Duodenal mucosa (tissue), 2 donors: Measurements from ENCODE around the gene FBN1.

Source experiments
- H3K27ac ChIP-seq: one replicate; pipeline ENCODE4 v1.7.0; 2013; ENCODE audit warnings: low read depth, low read length
- H3K27me3 ChIP-seq, 2 donors: one replicate each; pipeline ENCODE4 v1.7.0; 2013; ENCODE audit warnings: low read length in 2 of 2, control low read depth in 1 of 2; ENCODE audit not compliant: insufficient read depth in 2 of 2, control insufficient read depth in 1 of 2
- H3K36me3 ChIP-seq, 2 donors: one replicate each; pipeline ENCODE4 v1.7.0; 2013; ENCODE audit warnings: low read length in 2 of 2, control low read depth in 1 of 2; ENCODE audit not compliant: insufficient read depth in 2 of 2, control insufficient read depth in 1 of 2
- H3K4me1 ChIP-seq, 2 donors: one replicate each; pipeline ENCODE4 v1.7.0; 2013; ENCODE audit warnings: low read length in 2 of 2, control low read depth in 1 of 2; ENCODE audit not compliant: insufficient read depth in 2 of 2, control insufficient read depth in 1 of 2
- H3K4me3 ChIP-seq, 2 donors: one replicate each; pipeline ENCODE4 v1.7.0; 2013; ENCODE audit warnings: low read length in 2 of 2, low read depth in 1 of 2
- H3K9ac ChIP-seq, 2 donors: one replicate each; pipeline ENCODE4 v1.7.0; 2013; ENCODE audit warnings: low read length in 2 of 2, low read depth in 1 of 2
- H3K9me3 ChIP-seq, 2 donors: one replicate each; pipeline ENCODE4 v1.7.0; 2013; ENCODE audit warnings: low read length in 2 of 2, control low read depth in 1 of 2; ENCODE audit not compliant: control insufficient read depth in 1 of 2

The FBN1 gene

DNA sequence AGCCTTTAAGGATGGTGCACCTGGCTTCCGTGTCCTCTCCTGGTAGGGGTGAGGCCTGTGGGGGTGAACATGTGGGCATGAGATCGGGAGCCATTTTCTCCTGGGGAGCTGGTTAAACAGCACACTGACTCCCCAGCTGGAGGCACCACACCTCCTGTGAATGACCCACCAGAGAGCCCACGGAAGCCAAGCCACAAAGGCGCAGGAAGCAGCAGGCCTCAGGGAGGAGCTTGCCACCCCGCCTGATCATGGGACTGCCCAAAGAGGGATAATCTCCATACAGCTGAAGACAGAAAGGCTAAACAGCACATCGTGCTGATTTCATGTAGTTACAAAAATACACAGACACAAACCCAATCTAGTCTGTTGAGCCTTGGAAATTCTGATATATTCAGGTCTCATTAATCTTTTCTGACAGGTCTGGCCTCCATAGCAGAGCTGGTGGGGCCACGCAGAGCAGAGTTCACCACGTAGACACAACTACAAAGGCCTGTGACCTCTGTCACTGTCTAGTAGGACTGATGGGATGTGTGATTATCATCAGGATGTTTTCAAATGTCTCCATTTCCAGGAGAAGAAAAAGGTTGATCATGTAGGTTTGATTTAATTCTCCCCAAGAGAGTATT is 239.1 kb downstream of the FBN1 start:
- H3K9ac ChIP-seq: no peak overlapping the region
- peaks cover 0 to 6% of the 10 kb centered on the region in 2 donors for H3K4me1 ChIP-seq
- no peak overlapping the region for H3K27ac ChIP-seq
- H3K4me3 ChIP-seq: no peak overlapping the region
- no peaks in the 10 kb centered on the region for H3K9me3 ChIP-seq
- H3K36me3 ChIP-seq: no peaks in the 10 kb centered on the region
- no peaks in the 10 kb centered on the region for H3K27me3 ChIP-seq

DNA sequence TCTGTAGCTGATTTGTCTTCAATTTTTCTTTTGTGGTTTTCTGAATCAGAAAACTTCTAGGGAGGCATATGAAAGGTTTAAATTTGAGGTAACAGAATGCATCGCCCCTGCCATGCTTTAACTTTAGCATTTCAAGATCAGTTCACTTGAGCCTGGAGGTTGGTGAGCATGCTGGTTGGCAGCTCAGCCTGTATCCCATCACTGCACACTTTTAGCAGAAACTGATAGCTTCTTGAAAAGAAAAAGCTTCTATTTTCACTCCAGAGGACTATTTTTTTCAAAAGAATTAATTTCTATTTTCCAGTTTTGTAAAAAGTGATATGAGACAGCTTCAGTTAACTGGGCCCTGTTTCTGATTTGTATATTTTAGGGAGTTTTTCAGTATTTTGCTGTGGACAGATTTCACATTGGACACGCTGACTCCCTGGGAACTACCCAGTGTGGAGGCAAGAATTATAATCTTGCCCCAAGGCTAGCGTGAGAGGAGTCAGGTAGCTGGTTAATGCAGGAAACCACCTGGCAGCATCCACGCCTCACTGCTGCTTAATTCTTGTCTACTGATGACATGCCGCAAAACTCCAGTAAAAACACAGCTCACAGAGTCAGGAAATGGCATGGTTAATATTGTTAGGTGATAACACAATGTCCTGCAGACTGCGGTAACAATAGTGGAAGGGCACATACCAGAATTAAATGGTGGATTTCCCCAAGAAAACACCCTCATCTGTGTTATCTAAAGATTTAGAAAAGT is 242.9 kb downstream of the FBN1 start:
- Histone ChIP-seq H3K9ac (no peak overlapping the region), H3K4me3 (no peak overlapping the region), H3K9me3 (no peaks in the 10 kb centered on the region), H3K27ac (no peak overlapping the region), H3K4me1 (no peaks in the 10 kb centered on the region), H3K36me3 (no peaks in the 10 kb centered on the region), H3K27me3 (no peaks in the 10 kb centered on the region)

DNA sequence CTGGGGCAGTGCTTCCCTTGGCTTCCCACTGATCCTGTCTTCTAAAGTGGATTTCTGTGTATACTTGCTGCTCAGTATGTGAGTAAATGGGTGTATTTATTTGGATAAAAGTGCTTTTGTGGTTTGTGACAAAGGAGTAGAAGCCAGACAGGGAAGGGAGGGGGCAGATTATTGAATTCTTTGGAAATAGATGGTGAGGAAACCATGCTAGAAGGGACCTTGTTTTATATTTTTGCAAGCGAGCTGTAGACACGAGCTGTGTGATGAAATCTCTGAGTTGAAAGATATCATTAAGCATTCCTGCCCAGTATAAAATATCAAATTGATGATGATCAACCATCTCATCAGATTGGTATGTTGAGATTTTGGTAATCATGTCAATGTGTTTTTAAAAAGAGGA is 245.4 kb downstream of the FBN1 start:
- Histone ChIP-seq H3K9ac (no peak overlapping the region), H3K27ac (no peak overlapping the region), H3K36me3 (no peaks in the 10 kb centered on the region), H3K4me1 (no peaks in the 10 kb centered on the region), H3K27me3 (no peaks in the 10 kb centered on the region), H3K9me3 (no peaks in the 10 kb centered on the region), H3K4me3 (no peak overlapping the region)

DNA sequence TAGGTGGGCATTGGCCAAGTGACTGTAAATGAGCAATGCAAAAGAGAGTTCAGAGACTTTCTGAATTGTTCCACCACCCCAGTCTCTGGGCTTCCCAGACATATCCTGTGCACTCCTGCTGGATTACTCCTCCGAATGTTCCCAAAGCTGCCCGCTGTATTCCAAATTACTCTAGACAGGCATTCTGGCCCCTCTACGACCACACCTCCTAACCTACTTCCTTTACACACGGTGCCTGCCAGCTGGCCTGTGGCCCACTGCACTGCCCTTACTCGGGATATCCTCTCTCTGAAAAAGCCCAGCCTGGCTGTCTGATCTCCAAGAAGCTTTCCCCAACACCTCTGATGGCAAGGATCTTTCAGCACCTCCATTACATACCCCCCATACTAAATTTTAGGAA is 247.7 kb downstream of the FBN1 start:
- no peak overlapping the region for H3K4me3 ChIP-seq
- no peaks in the 10 kb centered on the region for H3K36me3 ChIP-seq
- no peaks in the 10 kb centered on the region for H3K4me1 ChIP-seq
- H3K9ac ChIP-seq: no peak overlapping the region
- H3K9me3 ChIP-seq: no peaks in the 10 kb centered on the region
- H3K27ac ChIP-seq: no peak overlapping the region
- no peaks in the 10 kb centered on the region for H3K27me3 ChIP-seq

DNA sequence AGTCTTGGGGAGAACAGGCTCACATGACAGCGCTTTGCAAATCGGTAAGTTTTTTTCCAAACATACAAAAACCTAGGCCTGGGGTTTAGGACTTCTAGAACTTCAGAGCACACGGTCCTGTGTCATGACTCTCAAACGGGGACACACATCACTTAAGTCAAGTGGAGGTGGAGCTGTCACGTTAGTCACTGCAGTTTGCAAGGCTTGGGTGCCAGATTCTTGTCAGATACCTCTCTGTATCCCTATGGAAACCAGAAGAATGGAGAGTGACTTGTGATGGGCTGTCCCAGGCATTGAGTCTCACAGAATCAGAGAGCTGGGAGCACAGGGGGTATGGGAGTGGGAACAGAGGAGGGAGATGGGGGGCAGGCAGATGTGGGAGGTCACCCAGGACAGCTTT is 249.5 kb downstream of the FBN1 start:
- Histone ChIP-seq H3K36me3 (no peaks in the 10 kb centered on the region), H3K27ac (no peak overlapping the region), H3K9ac (no peak overlapping the region), H3K9me3 (no peaks in the 10 kb centered on the region), H3K4me1 (no peaks in the 10 kb centered on the region), H3K27me3 (no peaks in the 10 kb centered on the region), H3K4me3 (no peak overlapping the region)

DNA sequence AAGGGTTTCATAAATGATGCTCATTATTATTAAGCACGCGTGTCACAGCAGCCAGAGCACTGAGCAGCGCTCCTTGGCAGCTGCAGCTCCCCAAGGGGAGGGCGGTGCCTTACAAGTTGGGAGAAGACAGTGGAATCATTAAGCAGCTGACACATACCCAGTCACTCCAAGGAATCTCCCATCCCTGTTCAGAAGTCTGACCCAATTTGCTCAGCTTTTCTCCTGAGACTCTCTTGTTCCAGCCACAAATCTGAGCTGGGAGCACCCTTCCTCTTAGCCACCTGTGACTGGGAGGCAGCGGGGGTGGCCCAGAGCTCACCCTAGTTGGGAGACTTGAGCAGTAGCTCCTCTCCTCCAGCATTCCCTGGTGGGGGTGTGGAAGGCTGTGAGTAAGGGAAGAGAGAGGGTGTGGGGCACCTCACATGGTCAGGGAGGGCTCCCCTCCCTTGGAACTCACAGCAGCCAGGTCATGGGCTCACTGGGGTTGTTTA is 249.9 kb downstream of the FBN1 start:
- H3K4me1 ChIP-seq: no peaks in the 10 kb centered on the region
- H3K27ac ChIP-seq: no peak overlapping the region
- H3K4me3 ChIP-seq: no peak overlapping the region
- H3K36me3 ChIP-seq: no peaks in the 10 kb centered on the region
- no peak overlapping the region for H3K9ac ChIP-seq
- no peaks in the 10 kb centered on the region for H3K27me3 ChIP-seq
- no peaks in the 10 kb centered on the region for H3K9me3 ChIP-seq

DNA sequence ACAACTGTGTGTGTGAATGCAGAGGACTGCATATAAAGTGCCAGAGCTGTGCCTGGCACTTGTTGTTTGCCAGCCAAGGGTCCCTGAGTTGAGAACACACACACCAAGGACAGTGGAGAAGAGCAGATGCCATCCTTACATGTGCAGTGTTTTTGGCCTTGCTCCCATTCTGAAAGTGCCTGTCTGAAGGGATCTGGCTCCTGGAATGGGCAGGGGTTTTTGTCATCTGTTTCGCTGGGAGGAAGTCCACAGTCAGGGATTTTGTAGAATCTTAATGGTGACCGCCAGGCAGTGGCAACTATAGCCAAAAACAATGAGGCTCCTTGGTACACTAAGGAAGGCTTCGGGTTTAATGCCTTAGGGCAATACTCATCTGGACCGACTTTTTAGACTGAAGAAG is 250.5 kb downstream of the FBN1 start:
- H3K4me1 ChIP-seq: no peaks in the 10 kb centered on the region
- no peaks in the 10 kb centered on the region for H3K36me3 ChIP-seq
- H3K9me3 ChIP-seq: no peaks in the 10 kb centered on the region
- H3K9ac ChIP-seq: no peak overlapping the region
- no peak overlapping the region for H3K4me3 ChIP-seq
- H3K27me3 ChIP-seq: no peaks in the 10 kb centered on the region
- no peak overlapping the region for H3K27ac ChIP-seq

DNA sequence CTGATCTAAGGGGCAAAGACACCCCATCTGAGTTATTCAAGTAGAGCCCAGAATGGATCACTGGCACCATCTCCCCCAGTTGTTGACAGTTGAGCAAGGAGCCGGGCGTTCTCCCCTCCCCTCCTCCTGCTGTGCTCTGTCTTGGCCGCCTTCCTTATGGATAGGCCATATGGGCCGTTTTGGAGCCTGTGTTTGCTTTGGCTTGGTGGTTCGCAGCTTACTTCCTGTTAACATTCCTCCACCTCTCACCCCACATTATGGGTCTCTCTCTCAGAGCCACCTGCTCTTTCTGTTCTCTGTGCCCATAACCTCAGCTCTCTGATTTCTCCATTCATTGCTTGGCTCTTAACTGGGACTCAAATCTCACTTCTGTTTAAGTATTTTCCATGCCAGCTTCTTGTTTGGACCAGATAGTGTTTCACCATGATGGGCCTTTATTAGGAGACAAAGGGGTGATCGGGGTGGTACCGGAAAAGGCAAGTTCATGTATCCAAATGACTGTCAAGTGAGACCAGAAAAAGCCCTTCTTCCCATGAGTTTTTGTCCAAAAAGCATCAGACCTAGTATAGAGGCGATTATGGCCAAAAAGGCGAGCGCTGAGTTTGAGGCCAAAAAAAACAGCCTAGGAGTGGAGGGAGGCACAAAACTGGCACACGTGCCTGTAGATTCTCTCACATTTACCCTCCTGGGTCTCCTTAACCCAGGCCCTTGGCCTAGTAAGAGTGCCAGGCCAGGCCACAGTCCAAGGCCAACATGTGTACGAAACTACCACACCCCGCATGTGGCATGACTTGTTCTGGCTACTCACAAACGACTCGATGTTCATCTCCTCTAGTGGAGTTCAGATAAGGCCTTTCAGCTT is 251.6 kb downstream of the FBN1 start:
- Histone ChIP-seq H3K27ac (no peak overlapping the region), H3K4me1 (no peaks in the 10 kb centered on the region), H3K4me3 (no peak overlapping the region), H3K36me3 (no peaks in the 10 kb centered on the region), H3K9me3 (no peaks in the 10 kb centered on the region), H3K27me3 (no peaks in the 10 kb centered on the region), H3K9ac (no peak overlapping the region)

DNA sequence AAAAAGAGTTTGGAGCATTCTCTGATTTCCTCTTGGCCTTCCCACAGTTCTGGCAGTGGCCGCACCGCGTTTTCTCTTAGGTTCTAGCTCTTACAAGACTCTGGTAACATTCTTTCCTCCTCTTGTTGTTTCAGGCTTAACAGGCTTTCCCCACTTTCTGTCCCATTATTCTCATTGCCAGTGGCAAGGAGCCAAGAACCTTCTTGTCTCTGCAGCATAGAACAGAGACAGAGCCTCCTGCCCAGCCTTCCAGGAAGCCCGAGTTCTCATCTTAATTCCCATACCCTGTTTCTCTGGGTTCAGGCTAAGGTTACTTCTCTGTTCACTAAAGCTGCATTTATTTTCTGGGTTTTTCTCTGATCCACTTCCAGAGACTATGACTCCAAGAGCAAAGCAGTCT is 253.2 kb downstream of the FBN1 start:
- H3K9ac ChIP-seq: no peak overlapping the region
- no peaks in the 10 kb centered on the region for H3K36me3 ChIP-seq
- no peak overlapping the region for H3K4me3 ChIP-seq
- no peaks in the 10 kb centered on the region for H3K4me1 ChIP-seq
- no peaks in the 10 kb centered on the region for H3K9me3 ChIP-seq
- H3K27me3 ChIP-seq: no peaks in the 10 kb centered on the region
- no peak overlapping the region for H3K27ac ChIP-seq

DNA sequence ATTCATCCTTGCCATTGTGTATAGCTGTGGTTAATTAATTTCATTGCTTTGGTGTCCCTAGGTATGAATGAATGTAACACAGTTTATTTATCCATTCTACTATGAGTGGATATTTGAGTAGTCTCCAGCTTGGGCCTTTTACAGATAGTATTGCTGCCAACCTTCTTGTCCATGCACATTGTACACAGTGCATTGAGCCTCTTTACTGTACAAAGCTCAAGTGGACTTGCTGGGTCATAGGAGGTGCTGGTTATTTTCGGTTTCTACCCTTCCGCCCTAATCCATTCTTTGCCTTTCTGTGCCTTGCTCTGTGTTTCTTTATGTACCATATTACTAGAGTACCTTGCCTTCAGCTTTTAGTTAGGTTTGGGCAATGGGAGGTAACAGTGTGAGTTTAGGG is 253.6 kb downstream of the FBN1 start:
- no peaks in the 10 kb centered on the region for H3K27me3 ChIP-seq
- no peaks in the 10 kb centered on the region for H3K9me3 ChIP-seq
- H3K27ac ChIP-seq: no peak overlapping the region
- no peaks in the 10 kb centered on the region for H3K4me1 ChIP-seq
- no peaks in the 10 kb centered on the region for H3K36me3 ChIP-seq
- no peak overlapping the region for H3K9ac ChIP-seq
- H3K4me3 ChIP-seq: no peak overlapping the region
